ENCODE measurements around the gene SNW1. TPM values are rescaled to one million over a fixed set of nuclear protein-coding genes. Genes with fewer than 3 reads are reported as not detected.

Gene SNW1
- total and polyA plus RNA-seq, 2 of the 13 experiments (the other 11 are each of a cell fraction or from before 2014, with no cell fraction given) = 23.2 to 65.8 TPM

DNA sequence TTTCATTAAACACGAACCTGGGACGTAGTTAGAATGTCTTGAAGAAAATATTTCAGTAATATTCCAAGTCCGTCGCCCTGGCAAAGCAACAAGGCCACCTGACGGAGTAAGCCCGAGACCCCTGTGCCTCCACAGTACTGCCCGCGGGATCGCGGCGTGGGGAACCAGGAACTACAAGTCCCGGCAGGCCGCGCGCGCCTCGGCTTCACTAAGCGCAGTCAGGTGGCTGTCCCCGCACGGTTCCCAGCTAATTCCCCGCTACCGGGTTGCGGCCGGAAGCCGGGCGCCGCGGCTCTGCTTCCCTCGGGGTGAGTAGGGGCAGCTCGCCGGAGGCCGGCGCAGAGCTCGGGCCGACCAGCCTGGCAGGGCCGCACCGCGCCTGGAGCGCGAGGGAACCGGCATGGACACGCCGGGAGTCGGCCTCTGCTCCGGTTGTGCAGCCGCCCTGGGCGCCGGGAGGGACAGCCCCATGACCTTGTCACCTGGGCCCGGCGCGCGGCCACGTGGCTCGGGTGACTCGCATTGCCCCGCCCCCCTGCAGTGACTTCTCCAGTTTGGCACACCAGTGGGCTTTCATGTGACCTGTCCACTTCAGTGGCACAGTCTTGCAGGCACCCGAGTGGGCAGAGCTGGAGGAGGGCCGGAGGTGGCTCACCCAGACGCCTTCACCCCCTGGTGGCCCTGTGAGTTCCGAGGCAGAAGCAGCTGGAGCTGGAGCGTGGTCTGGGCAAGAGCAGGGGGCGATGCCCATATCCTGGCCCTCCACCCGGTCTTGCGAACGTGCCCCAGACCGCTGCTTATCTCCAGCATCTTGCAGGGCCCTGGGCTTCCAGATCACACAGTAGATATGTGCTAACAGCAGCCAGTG, 39.1 kb upstream of the SNW1 start, which contains the start of gene ADCK1 (continued):
- TF ChIP-seq, protein P1, sequence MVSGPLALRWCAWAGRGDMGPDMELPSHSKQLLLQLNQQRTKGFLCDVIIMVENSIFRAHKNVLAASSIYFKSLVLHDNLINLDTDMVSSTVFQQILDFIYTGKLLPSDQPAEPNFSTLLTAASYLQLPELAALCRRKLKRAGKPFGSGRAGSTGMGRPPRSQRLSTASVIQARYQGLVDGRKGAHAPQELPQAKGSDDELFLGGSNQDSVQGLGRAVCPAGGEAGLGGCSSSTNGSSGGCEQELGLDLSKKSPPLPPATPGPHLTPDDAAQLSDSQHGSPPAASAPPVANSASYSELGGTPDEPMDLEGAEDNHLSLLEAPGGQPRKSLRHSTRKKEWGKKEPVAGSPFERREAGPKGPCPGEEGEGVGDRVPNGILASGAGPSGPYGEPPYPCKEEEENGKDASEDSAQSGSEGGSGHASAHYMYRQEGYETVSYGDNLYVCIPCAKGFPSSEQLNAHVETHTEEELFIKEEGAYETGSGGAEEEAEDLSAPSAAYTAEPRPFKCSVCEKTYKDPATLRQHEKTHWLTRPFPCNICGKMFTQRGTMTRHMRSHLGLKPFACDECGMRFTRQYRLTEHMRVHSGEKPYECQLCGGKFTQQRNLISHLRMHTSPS (CRISPR knock-in tag; IDR thresholded peaks at IDR 0.05; ENCODE audit: low read depth) = peak; percentile 65; the same call in 1 of the 2 replicates
- TF ChIP-seq ETV6 (CRISPR knock-in tag; conservative IDR thresholded peaks at IDR 0.05) = peak; percentile 78
- TF ChIP-seq, protein P2, sequence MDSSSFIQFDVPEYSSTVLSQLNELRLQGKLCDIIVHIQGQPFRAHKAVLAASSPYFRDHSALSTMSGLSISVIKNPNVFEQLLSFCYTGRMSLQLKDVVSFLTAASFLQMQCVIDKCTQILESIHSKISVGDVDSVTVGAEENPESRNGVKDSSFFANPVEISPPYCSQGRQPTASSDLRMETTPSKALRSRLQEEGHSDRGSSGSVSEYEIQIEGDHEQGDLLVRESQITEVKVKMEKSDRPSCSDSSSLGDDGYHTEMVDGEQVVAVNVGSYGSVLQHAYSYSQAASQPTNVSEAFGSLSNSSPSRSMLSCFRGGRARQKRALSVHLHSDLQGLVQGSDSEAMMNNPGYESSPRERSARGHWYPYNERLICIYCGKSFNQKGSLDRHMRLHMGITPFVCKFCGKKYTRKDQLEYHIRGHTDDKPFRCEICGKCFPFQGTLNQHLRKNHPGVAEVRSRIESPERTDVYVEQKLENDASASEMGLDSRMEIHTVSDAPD (CRISPR knock-in tag; IDR thresholded peaks at IDR 0.05) = no peak
- no peak for TF ChIP-seq TGIF2 (CRISPR knock-in tag; IDR thresholded peaks at IDR 0.05)
- no peak for TF ChIP-seq MEF2D (CRISPR knock-in tag; IDR thresholded peaks at IDR 0.05)
- TF ChIP-seq, protein P3, sequence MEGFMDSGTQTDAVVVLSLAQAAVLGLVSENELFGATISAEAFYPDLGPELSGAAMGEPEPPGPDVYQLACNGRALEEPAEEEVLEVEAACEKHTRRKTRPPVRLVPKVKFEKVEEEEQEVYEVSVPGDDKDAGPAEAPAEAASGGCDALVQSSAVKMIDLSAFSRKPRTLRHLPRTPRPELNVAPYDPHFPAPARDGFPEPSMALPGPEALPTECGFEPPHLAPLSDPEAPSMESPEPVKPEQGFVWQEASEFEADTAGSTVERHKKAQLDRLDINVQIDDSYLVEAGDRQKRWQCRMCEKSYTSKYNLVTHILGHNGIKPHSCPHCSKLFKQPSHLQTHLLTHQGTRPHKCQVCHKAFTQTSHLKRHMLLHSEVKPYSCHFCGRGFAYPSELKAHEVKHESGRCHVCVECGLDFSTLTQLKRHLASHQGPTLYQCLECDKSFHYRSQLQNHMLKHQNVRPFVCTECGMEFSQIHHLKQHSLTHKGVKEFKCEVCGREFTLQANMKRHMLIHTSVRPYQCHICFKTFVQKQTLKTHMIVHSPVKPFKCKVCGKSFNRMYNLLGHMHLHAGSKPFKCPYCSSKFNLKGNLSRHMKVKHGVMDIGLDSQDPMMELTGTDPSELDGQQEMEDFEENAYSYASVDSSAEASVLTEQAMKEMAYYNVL (CRISPR knock-in tag; IDR thresholded peaks at IDR 0.05; ENCODE audit: borderline replicate concordance) = no peak
- TF ChIP-seq FOXK2 (IDR thresholded peaks at IDR 0.05) = no peak
- TF ChIP-seq, protein P4, sequence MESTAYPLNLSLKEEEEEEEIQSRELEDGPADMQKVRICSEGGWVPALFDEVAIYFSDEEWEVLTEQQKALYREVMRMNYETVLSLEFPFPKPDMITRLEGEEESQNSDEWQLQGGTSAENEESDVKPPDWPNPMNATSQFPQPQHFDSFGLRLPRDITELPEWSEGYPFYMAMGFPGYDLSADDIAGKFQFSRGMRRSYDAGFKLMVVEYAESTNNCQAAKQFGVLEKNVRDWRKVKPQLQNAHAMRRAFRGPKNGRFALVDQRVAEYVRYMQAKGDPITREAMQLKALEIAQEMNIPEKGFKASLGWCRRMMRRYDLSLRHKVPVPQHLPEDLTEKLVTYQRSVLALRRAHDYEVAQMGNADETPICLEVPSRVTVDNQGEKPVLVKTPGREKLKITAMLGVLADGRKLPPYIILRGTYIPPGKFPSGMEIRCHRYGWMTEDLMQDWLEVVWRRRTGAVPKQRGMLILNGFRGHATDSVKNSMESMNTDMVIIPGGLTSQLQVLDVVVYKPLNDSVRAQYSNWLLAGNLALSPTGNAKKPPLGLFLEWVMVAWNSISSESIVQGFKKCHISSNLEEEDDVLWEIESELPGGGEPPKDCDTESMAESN (CRISPR knock-in tag; conservative IDR thresholded peaks at IDR 0.05) = peak; percentile 97
- no peak for TF ChIP-seq ZSCAN22 (CRISPR knock-in tag; IDR thresholded peaks at IDR 0.05)
- no peak for TF ChIP-seq U2AF1 (optimal IDR thresholded peaks at IDR 0.05; ENCODE audit: low read depth, low read length)
- no peak for TF ChIP-seq WIZ (CRISPR knock-in tag; IDR thresholded peaks at IDR 0.05)
- TF ChIP-seq, protein P5, sequence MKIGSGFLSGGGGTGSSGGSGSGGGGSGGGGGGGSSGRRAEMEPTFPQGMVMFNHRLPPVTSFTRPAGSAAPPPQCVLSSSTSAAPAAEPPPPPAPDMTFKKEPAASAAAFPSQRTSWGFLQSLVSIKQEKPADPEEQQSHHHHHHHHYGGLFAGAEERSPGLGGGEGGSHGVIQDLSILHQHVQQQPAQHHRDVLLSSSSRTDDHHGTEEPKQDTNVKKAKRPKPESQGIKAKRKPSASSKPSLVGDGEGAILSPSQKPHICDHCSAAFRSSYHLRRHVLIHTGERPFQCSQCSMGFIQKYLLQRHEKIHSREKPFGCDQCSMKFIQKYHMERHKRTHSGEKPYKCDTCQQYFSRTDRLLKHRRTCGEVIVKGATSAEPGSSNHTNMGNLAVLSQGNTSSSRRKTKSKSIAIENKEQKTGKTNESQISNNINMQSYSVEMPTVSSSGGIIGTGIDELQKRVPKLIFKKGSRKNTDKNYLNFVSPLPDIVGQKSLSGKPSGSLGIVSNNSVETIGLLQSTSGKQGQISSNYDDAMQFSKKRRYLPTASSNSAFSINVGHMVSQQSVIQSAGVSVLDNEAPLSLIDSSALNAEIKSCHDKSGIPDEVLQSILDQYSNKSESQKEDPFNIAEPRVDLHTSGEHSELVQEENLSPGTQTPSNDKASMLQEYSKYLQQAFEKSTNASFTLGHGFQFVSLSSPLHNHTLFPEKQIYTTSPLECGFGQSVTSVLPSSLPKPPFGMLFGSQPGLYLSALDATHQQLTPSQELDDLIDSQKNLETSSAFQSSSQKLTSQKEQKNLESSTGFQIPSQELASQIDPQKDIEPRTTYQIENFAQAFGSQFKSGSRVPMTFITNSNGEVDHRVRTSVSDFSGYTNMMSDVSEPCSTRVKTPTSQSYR (CRISPR knock-in tag; IDR thresholded peaks at IDR 0.05; ENCODE audit: borderline replicate concordance) = peak; percentile 57; the same call in 1 of the 2 replicates
- no peak for TF ChIP-seq ZNF577 (CRISPR knock-in tag; IDR thresholded peaks at IDR 0.05; ENCODE audit: borderline replicate concordance, low read depth)
- TF ChIP-seq ZNF331 (CRISPR knock-in tag; IDR thresholded peaks at IDR 0.05) = peak; percentile 43; the same call in 1 of the 2 replicates
- TF ChIP-seq, protein P6, sequence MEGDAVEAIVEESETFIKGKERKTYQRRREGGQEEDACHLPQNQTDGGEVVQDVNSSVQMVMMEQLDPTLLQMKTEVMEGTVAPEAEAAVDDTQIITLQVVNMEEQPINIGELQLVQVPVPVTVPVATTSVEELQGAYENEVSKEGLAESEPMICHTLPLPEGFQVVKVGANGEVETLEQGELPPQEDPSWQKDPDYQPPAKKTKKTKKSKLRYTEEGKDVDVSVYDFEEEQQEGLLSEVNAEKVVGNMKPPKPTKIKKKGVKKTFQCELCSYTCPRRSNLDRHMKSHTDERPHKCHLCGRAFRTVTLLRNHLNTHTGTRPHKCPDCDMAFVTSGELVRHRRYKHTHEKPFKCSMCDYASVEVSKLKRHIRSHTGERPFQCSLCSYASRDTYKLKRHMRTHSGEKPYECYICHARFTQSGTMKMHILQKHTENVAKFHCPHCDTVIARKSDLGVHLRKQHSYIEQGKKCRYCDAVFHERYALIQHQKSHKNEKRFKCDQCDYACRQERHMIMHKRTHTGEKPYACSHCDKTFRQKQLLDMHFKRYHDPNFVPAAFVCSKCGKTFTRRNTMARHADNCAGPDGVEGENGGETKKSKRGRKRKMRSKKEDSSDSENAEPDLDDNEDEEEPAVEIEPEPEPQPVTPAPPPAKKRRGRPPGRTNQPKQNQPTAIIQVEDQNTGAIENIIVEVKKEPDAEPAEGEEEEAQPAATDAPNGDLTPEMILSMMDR (CRISPR knock-in tag; IDR thresholded peaks at IDR 0.05) = peak; percentile 57
- TF ChIP-seq KAT7 (CRISPR knock-in tag; IDR thresholded peaks at IDR 0.05; ENCODE audit: borderline replicate concordance) = peak; percentile 54; the same call in 1 of the 2 replicates
